ENCODE data around the gene SH3TC1. TPM values are rescaled to one million over a fixed set of nuclear protein-coding genes. Genes with fewer than 3 reads are reported as not detected.

SH3TC1 gene
- total RNA-seq, 1 donor from 2014 or later = 1.2 TPM

GRCh38 chr4:8228319-8229250 lies 29.5 kb downstream of the SH3TC1 start:
- Histone ChIP-seq H3K4me3 (ENCODE audit: insufficient read depth, low read depth, low read length) (no peak overlapping the region), H3K27ac (ENCODE audit: low read depth, low read length) (no peak overlapping the region), H2AFZ (ENCODE audit: low read depth, low read length) (peak overlapping the region; percentile 21), H3K79me2 (ENCODE audit: insufficient read depth, low read length) (no peaks in the 10 kb centered on the region), H3K4me2 (ENCODE audit: low read length) (peak overlapping the region; percentile 33), H3K9ac (ENCODE audit: low read length) (no peak overlapping the region), H3K9me3 (ENCODE audit: insufficient read depth, low read depth, low read length) (no peaks in the 10 kb centered on the region), H3K36me3 (ENCODE audit: insufficient read depth, low read length) (no peaks in the 10 kb centered on the region), H4K20me1 (ENCODE audit: insufficient read depth, low read length) (no peaks in the 10 kb centered on the region), H3K4me1 (ENCODE audit: insufficient read depth, low read length) (peaks cover 28% of the 10 kb centered on the region), H3K27me3 (ENCODE audit: insufficient read depth, low read length) (no peaks in the 10 kb centered on the region)
- peaks cover 3% of the 10 kb centered on the region for H3K4me1 Mint-ChIP-seq (ENCODE audit: low read depth, unreplicated experiment)
- no peaks in the 10 kb centered on the region for H3K9me3 Mint-ChIP-seq (ENCODE audit: unreplicated experiment)
- H3K27ac Mint-ChIP-seq (ENCODE audit: unreplicated experiment) = no peak overlapping the region
- no peak overlapping the region for H3K4me3 Mint-ChIP-seq (ENCODE audit: unreplicated experiment)
- FAIRE-seq (no peak), DNase-seq (ENCODE audit: low read depth) (peak; percentile 79)
- TF ChIP-seq CTCF (IDR thresholded peaks at IDR 0.05; ENCODE audit: insufficient read depth, low read depth, low read length) (no peak), EZH2 (IDR thresholded peaks at IDR 0.05; ENCODE audit: insufficient read depth, low read length) (no peak)
- H3K27me3 Mint-ChIP-seq (ENCODE audit: low read depth, unreplicated experiment) = peaks cover 12% of the 10 kb centered on the region
- no peaks in the 10 kb centered on the region for H3K36me3 Mint-ChIP-seq (ENCODE audit: low read depth, unreplicated experiment)

- DNase-seq (ENCODE audit: low read depth) (no peak), FAIRE-seq (no peak)
- no peak overlapping the region for H3K9ac ChIP-seq (ENCODE audit: low read length)
- no peak overlapping the region for H3K27ac Mint-ChIP-seq (ENCODE audit: unreplicated experiment)
- H2AFZ ChIP-seq (ENCODE audit: low read depth, low read length) = no peak overlapping the region
- no peaks in the 10 kb centered on the region for H3K9me3 Mint-ChIP-seq (ENCODE audit: unreplicated experiment)
- H3K4me3 ChIP-seq (ENCODE audit: insufficient read depth, low read depth, low read length) = no peak overlapping the region
- H3K79me2 ChIP-seq (ENCODE audit: insufficient read depth, low read length) = no peaks in the 10 kb centered on the region
- peaks cover 28% of the 10 kb centered on the region for H3K4me1 ChIP-seq (ENCODE audit: insufficient read depth, low read length)
- no peak overlapping the region for H3K27ac ChIP-seq (ENCODE audit: low read depth, low read length)
- no peaks in the 10 kb centered on the region for H3K27me3 ChIP-seq (ENCODE audit: insufficient read depth, low read length)
- TF ChIP-seq EZH2 (IDR thresholded peaks at IDR 0.05; ENCODE audit: insufficient read depth, low read length) (no peak), CTCF (IDR thresholded peaks at IDR 0.05; ENCODE audit: insufficient read depth, low read depth, low read length) (no peak)
- H3K36me3 Mint-ChIP-seq (ENCODE audit: low read depth, unreplicated experiment) = no peaks in the 10 kb centered on the region
- no peaks in the 10 kb centered on the region for H3K36me3 ChIP-seq (ENCODE audit: insufficient read depth, low read length)
- H3K4me1 Mint-ChIP-seq (ENCODE audit: low read depth, unreplicated experiment) = peaks cover 3% of the 10 kb centered on the region
- peaks cover 12% of the 10 kb centered on the region for H3K27me3 Mint-ChIP-seq (ENCODE audit: low read depth, unreplicated experiment)
- no peak overlapping the region for H3K4me2 ChIP-seq (ENCODE audit: low read length)
- no peak overlapping the region for H3K4me3 Mint-ChIP-seq (ENCODE audit: unreplicated experiment)
- no peaks in the 10 kb centered on the region for H3K9me3 ChIP-seq (ENCODE audit: insufficient read depth, low read depth, low read length)
- no peaks in the 10 kb centered on the region for H4K20me1 ChIP-seq (ENCODE audit: insufficient read depth, low read length)
Observed at GRCh38 chr4:8229331-8229975, 30.4 kb downstream of the SH3TC1 start.
